Gastroesophageal sphincter (tissue), 4 donors: ENCODE measurements around the gene NAGLU. TPM values are rescaled to one million over a fixed set of nuclear protein-coding genes. Genes with fewer than 3 reads are reported as not detected.

Source experiments
- ATAC-seq: fragments of 150-250 bp; one replicate; pipeline ENCODE4 v1.9.1; 2016; ENCODE audit warnings: mild to moderate bottlenecking, moderate library complexity
- H3K27ac ChIP-seq, 4 donors: fragments of 200-600 bp; sonication (generic) in 3 of 4; 1 replicate in 3 of 4; 2 replicates in 1 of 4; pipeline ENCODE4 v1.5.1; 2016 to 2019
- H3K27me3 ChIP-seq: fragments of 200-600 bp; sonication (generic); one replicate; pipeline ENCODE4 v1.5.1; 2019
- H3K36me3 ChIP-seq, 2 donors: fragments of 200-600 bp; sonication (generic); one replicate each; pipeline ENCODE4 v1.5.1; 2019; ENCODE audit warnings: control low read depth in 1 of 2
- H3K4me1 ChIP-seq, 3 donors: fragments of 200-600 bp; sonication (generic); 1 replicate in 2 of 3; 2 replicates in 1 of 3; pipeline ENCODE4 v1.5.1; 2016 to 2019; ENCODE audit warnings: control low read depth in 2 of 3
- H3K4me3 ChIP-seq, 2 donors: fragments of 200-600 bp; sonication (generic); one replicate each; pipeline ENCODE4 v1.5.1; 2019; ENCODE audit warnings: mild to moderate bottlenecking in 1 of 2, moderate library complexity in 1 of 2
- H3K9me3 ChIP-seq, 3 donors: fragments of 200-600 bp; sonication (generic); one replicate each; pipeline ENCODE4 v1.5.1; 2017 to 2019; ENCODE audit warnings: control low read depth in 2 of 3
- EP300 ChIP-seq: sonication (generic); formaldehyde crosslinking; IDR thresholded peaks from one replicate; pipeline ENCODE4 v1.6.1; 2017; ENCODE audit warnings: antibody characterized with exemption, mild to moderate bottlenecking
- POLR2A ChIP-seq, 2 donors: fragments of 450-650 bp; IDR thresholded peaks; one replicate each; pipeline ENCODE4 v1.6.1; 2017; ENCODE audit warnings: antibody characterized with exemption in 2 of 2, mild to moderate bottlenecking in 2 of 2, moderate library complexity in 1 of 2
- POLR2AphosphoS5 ChIP-seq: sonication (generic); formaldehyde crosslinking; IDR thresholded peaks from one replicate; pipeline ENCODE4 v1.6.1; 2017; ENCODE audit warnings: antibody characterized with exemption
- WGBS, 2 donors: methylation state at CpG; one replicate each; pipeline ENCODE4 v1.1.5; 2018; ENCODE audit warnings: low coverage in 1 of 2; 5-methylcytosine and 5-hydroxymethylcytosine counted together
- total RNA-seq, 4 donors: library from RNA; depleted of rRNA; stranded (reverse); fragments of >200 nt; gene quantifications; one replicate each; pipeline ENCODE4 v1.1.0, GENCODE V29; 2016
- TF ChIP-seq, protein P1 (sequence below), 4 experiments: fragments of 200-600 bp in 2 of 4; fragments of 450-650 bp in 2 of 4; sonication (generic) in 1 of 4; IDR thresholded peaks; one replicate each; pipeline ENCODE4 v1.5.1; 2017 to 2019; ENCODE audit warnings: antibody characterized with exemption in 4 of 4, mild to moderate bottlenecking in 2 of 4, moderate library complexity in 2 of 4

NAGLU gene
- total RNA-seq, 4 donors from 2014 or later, result 31.9 to 46.9 (median 35.7) TPM

DNA sequence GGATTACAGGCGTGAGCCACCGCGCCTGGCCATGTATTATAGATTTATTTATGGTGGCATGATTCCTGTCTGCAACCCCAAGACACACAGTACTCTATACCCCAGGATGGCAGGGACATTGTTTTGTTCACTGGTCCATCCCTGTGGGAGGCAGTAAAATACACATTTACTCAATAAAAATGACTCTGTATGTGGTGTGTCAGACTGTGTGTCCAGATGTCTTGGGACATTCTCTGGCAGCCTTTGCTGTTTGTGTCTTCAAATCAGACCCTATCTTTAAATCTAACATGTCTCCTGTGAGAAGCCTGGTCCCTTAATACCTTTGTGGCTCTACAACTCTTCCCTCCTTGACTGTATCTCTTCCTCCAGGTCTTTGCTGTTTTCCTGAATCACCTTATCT lies 24.2 kb downstream of the NAGLU start:
- no peak for ATAC-seq
- TF ChIP-seq POLR2A (IDR thresholded peaks at IDR 0.05), result no peak
- TF ChIP-seq EP300, result no peak
- Histone ChIP-seq H3K27me3 (no peaks in the 10 kb centered on the region), H3K9me3 (no peaks in the 10 kb centered on the region), H3K4me1 (peaks cover 0 to 59% (median 24%) of the 10 kb centered on the region in 3 donors), H3K4me3 (no peak overlapping the region), H3K27ac (no peak overlapping the region), H3K36me3 (peaks cover 0 to 18% of the 10 kb centered on the region in 2 donors)
- 84% methylated on average over 3 of the region's 3 CpGs; no CpG with 5 or more reads in 1 of the 2 donors for WGBS, 2 donors

DNA sequence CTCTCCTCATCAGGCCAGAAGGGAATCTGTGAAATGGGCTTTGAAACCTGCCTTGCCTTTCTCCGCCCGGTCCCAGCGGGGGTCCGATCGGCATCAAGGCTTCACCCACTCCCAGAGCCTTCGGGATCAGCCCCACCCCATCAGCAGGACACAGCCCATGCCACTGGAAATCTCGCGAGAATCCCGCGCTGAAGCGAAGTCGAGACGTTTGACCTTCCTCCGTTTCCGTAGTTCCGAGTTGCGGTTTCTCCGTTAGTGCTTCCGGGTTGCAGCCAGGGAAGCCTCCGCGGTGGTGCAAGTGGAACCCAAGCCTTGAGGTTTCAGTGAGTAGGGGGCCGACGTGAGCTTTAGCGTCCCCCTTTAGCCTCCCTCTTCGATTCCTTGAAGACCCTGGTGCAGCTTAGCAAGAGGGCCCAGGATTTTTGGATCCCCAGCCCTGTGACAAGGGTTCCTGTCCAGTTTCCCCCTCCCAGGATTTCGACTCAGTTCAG lies 25.9 kb downstream of the NAGLU start, which contains the start of gene COASY:
TSS of gene COASY (plus strand) at position 252 of the 491 bp plus-strand sequence. CDS start 475 bp downstream, outside the sequence.
- no peaks in the 10 kb centered on the region for H3K9me3 ChIP-seq
- H3K36me3 ChIP-seq, result peaks cover 0 to 28% of the 10 kb centered on the region in 2 donors
- TF ChIP-seq EP300, result no peak
- TF ChIP-seq POLR2A (IDR thresholded peaks at IDR 0.05), result peak; percentile 17 to 51
- peak; percentile 91 for TF ChIP-seq POLR2AphosphoS5
- 0% methylated on average over 5 of the region's 26 CpGs; no CpG with 5 or more reads in 1 of the 2 donors for WGBS, 2 donors
- H3K4me3 ChIP-seq, result peak within 1 kb of the TSS; percentile 76 to 79
- peak; percentile 81 for ATAC-seq
- H3K27ac ChIP-seq, result peak within 1 kb of the TSS; percentile 65 to 88 (median 86)
- no peaks in the 10 kb centered on the region for H3K27me3 ChIP-seq
- peaks cover 0 to 60% (median 29%) of the 10 kb centered on the region in 3 donors for H3K4me1 ChIP-seq

DNA sequence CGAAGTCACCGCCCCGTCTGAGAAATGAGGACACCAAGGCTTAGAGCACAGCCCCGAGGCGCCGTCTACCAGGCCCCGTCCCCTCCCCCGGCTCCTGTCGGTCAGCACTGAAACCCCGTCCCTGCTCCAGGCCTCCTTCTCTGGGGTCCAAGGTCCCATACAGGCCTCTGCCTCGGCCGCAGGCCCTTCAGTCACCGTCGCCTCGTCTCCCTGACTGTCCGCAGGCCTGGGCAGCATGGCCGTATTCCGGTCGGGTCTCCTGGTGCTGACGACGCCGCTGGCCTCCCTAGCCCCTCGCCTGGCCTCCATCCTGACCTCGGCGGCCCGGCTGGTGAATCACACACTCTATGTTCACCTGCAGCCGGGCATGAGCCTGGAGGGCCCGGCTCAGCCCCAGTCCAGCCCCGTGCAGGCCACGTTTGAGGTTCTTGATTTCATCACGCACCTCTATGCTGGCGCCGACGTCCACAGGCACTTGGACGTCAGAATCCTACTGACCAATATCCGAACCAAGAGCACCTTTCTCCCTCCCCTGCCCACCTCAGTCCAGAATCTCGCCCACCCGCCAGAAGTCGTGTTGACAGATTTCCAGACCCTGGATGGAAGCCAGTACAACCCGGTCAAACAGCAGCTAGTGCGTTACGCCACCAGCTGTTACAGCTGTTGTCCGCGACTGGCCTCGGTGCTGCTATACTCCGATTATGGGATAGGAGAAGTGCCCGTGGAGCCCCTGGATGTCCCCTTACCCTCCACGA lies 26.5 kb downstream of the NAGLU start:
- peaks cover 0 to 28% of the 10 kb centered on the region in 2 donors for H3K36me3 ChIP-seq
- 20% methylated on average over 3 of the region's 48 CpGs; no CpG with 5 or more reads in 1 of the 2 donors for WGBS, 2 donors

DNA sequence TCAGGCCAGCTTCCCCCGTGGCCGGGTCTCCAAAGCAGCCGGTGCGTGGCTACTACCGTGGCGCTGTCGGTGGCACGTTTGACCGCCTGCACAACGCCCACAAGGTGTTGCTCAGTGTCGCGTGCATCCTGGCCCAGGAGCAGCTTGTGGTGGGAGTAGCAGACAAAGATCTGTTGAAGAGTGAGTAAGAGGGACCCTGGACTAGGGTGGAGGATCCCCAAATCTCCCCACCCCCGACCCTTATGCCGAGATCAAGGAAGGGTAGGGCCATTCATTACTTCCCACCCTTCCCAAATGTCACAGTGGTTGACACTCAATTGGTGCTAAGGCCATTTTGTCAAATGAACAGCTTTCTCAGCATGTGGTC lies 27.1 kb downstream of the NAGLU start:
- TF ChIP-seq EP300 (no peak), POLR2AphosphoS5 (no peak), POLR2A (IDR thresholded peaks at IDR 0.05) (no peak)
- H3K4me1 ChIP-seq, result peaks cover 0 to 68% (median 36%) of the 10 kb centered on the region in 3 donors
- no peak for ATAC-seq
- peak overlapping the region; percentile 76 to 79 for H3K4me3 ChIP-seq
- peak overlapping the region in 2 of 4 donors; percentile 85 to 87 for H3K27ac ChIP-seq
- H3K9me3 ChIP-seq, result no peaks in the 10 kb centered on the region
- no peaks in the 10 kb centered on the region for H3K27me3 ChIP-seq
- WGBS, 2 donors, result no CpG with 5 or more reads among the region's 14 CpGs
- H3K36me3 ChIP-seq, result peaks cover 0 to 28% of the 10 kb centered on the region in 2 donors

More for the DNA sequence above, 26.5 kb downstream of the NAGLU start:
- Histone ChIP-seq H3K27me3 (no peaks in the 10 kb centered on the region), H3K27ac (peak overlapping the region; percentile 65 to 88 (median 86)), H3K9me3 (no peaks in the 10 kb centered on the region), H3K4me1 (peaks cover 0 to 62% (median 30%) of the 10 kb centered on the region in 3 donors), H3K4me3 (peak overlapping the region; percentile 76 to 79)
- ATAC-seq, result no peak
- TF ChIP-seq EP300, result no peak
- no peak for TF ChIP-seq POLR2AphosphoS5

DNA sequence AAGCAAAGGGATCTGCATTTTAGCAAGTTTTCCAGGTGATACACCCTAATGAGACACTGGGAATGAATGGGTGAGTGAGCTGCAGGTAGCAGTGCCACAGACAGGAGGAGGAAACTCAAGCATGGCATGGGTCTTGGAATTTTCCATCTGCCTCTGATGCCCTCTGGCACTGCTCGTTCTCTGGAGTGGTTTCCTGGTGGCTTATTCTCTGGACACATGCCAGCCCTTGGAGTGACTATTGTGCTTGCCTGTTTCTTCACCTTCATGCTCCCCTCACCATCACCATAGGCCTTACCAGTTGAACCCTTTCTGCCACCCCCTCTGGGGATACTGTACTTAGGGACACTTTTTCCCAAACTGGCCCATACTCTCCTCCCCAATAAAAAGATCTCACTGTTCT lies 27.5 kb downstream of the NAGLU start:
- H3K27ac ChIP-seq, result peak overlapping the region in 2 of 4 donors; percentile 4 to 85
- TF ChIP-seq, protein P1, sequence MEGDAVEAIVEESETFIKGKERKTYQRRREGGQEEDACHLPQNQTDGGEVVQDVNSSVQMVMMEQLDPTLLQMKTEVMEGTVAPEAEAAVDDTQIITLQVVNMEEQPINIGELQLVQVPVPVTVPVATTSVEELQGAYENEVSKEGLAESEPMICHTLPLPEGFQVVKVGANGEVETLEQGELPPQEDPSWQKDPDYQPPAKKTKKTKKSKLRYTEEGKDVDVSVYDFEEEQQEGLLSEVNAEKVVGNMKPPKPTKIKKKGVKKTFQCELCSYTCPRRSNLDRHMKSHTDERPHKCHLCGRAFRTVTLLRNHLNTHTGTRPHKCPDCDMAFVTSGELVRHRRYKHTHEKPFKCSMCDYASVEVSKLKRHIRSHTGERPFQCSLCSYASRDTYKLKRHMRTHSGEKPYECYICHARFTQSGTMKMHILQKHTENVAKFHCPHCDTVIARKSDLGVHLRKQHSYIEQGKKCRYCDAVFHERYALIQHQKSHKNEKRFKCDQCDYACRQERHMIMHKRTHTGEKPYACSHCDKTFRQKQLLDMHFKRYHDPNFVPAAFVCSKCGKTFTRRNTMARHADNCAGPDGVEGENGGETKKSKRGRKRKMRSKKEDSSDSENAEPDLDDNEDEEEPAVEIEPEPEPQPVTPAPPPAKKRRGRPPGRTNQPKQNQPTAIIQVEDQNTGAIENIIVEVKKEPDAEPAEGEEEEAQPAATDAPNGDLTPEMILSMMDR (IDR thresholded peaks at IDR 0.05), result no peak
- TF ChIP-seq EP300, result no peak
- no peak for TF ChIP-seq POLR2AphosphoS5
- no peak for TF ChIP-seq POLR2A (IDR thresholded peaks at IDR 0.05)
- H3K4me3 ChIP-seq, result no peak overlapping the region
- H3K27me3 ChIP-seq, result no peaks in the 10 kb centered on the region
- peaks cover 0 to 31% of the 10 kb centered on the region in 2 donors for H3K36me3 ChIP-seq
- 25 to 29% methylated on average over 1 of the region's 1 CpG for WGBS, 2 donors
- no peak for ATAC-seq
- H3K9me3 ChIP-seq, result no peaks in the 10 kb centered on the region
- peaks cover 0 to 72% (median 38%) of the 10 kb centered on the region in 3 donors for H3K4me1 ChIP-seq

DNA sequence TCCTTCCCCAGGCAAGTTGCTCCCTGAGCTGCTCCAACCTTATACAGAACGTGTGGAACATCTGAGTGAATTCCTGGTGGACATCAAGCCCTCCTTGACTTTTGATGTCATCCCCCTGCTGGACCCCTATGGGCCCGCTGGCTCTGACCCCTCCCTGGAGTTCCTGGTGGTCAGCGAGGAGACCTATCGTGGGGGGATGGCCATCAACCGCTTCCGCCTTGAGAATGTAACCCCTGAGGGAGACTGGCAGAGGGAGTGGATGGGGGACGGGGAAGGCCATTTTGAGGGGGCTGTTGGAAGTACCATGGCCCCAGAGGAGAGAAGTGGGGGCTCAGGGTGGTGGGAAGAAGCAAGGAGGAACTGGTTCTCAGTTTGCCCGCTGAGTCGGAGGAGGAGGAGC lies 27.9 kb downstream of the NAGLU start:
- WGBS, 2 donors, result 71% methylated on average over 2 of the region's 9 CpGs; no CpG with 5 or more reads in 1 of the 2 donors
- ATAC-seq, result no peak
- Histone ChIP-seq H3K27ac (peak overlapping the region in 2 of 4 donors; percentile 4 to 85), H3K36me3 (peaks cover 0 to 35% of the 10 kb centered on the region in 2 donors), H3K9me3 (no peaks in the 10 kb centered on the region), H3K4me3 (no peak overlapping the region), H3K4me1 (peaks cover 0 to 76% (median 41%) of the 10 kb centered on the region in 3 donors), H3K27me3 (no peaks in the 10 kb centered on the region)
- TF ChIP-seq POLR2AphosphoS5, result no peak
- TF ChIP-seq POLR2A (IDR thresholded peaks at IDR 0.05), result no peak
- TF ChIP-seq, protein P1 (IDR thresholded peaks at IDR 0.05), result no peak
- no peak for TF ChIP-seq EP300
